WTC11 (cell line): ENCODE measurements around the gene PACS1.

Experiments used
- ESRRA ChIP-seq: sonication (generic); formaldehyde crosslinking; IDR thresholded peaks from 2 replicates; pipeline ENCODE4 v1.8.1; 2022; ENCODE audit warnings: mild to moderate bottlenecking, missing genetic modification reagents, borderline replicate concordance
- PRDM15 ChIP-seq: sonication (generic); formaldehyde crosslinking; IDR thresholded peaks from 2 replicates; pipeline ENCODE4 v1.8.0; 2022; ENCODE audit warnings: missing genetic modification reagents
- USF2 ChIP-seq: sonication (generic); formaldehyde crosslinking; IDR thresholded peaks from 2 replicates; pipeline ENCODE4 v1.8.1; 2023; ENCODE audit warnings: mild to moderate bottlenecking, missing genetic modification reagents, moderate library complexity

GRCh38 chr11:66292543-66293332 is 222.7 kb downstream of the PACS1 start:
- TF ChIP-seq ESRRA (CRISPR knock-in tag) (no peak), USF2 (CRISPR knock-in tag) (no peak), PRDM15 (CRISPR knock-in tag) (no peak)
